SK-N-MC (cell line): ENCODE measurements around the gene DGKQ.

ENCODE experiments used
- DNase-seq: peaks from one replicate; pipeline ENCODE4 v3.0.0-alpha.2; 2011; ENCODE audit warnings: low read depth, low spot score
- H3K27ac ChIP-seq: fragments of 200-600 bp; sonication (generic); 2 replicates; pipeline ENCODE4 v1.5.1; 2016; ENCODE audit warnings: mixed run types
- H3K36me3 ChIP-seq: fragments of 200-600 bp; sonication (generic); 2 replicates; pipeline ENCODE4 v1.6.1; 2017; ENCODE audit warnings: antibody characterized with exemption, low read length, mixed read lengths; ENCODE audit not compliant: insufficient read depth
- H3K4me3 ChIP-seq: fragments of 200-600 bp; sonication (generic); 2 replicates; pipeline ENCODE4 v1.5.1; 2016
- H3K9ac ChIP-seq: fragments of 200-600 bp; sonication (generic); 2 replicates; pipeline ENCODE4 v1.8.0; 2017; ENCODE audit warnings: mixed run types, mixed read lengths; ENCODE audit not compliant: insufficient read length
- H3K9me3 ChIP-seq: fragments of 200-600 bp; sonication (generic); 2 replicates; pipeline ENCODE4 v1.6.1; 2017; ENCODE audit warnings: low read depth, mild to moderate bottlenecking, antibody characterized with exemption, low read length, moderate library complexity, mixed read lengths
- EZH2 ChIP-seq: fragments of 200-600 bp; sonication (generic); IDR thresholded peaks from one replicate; pipeline ENCODE4 v1.6.1; 2017; ENCODE audit warnings: antibody characterized with exemption
- FOXP2 ChIP-seq: optimal IDR thresholded peaks from 2 replicates; pipeline ENCODE3; 2011; ENCODE audit warnings: mild to moderate bottlenecking, moderate library complexity; ENCODE audit not compliant: insufficient read depth; ENCODE audit errors: extremely low read length, control extremely low read depth
- POLR2AphosphoS5 ChIP-seq: IDR thresholded peaks from 2 replicates; pipeline ENCODE4 v1.6.1; 2012; ENCODE audit warnings: mild to moderate bottlenecking, low read depth, low read length, borderline replicate concordance

DGKQ gene

DNA sequence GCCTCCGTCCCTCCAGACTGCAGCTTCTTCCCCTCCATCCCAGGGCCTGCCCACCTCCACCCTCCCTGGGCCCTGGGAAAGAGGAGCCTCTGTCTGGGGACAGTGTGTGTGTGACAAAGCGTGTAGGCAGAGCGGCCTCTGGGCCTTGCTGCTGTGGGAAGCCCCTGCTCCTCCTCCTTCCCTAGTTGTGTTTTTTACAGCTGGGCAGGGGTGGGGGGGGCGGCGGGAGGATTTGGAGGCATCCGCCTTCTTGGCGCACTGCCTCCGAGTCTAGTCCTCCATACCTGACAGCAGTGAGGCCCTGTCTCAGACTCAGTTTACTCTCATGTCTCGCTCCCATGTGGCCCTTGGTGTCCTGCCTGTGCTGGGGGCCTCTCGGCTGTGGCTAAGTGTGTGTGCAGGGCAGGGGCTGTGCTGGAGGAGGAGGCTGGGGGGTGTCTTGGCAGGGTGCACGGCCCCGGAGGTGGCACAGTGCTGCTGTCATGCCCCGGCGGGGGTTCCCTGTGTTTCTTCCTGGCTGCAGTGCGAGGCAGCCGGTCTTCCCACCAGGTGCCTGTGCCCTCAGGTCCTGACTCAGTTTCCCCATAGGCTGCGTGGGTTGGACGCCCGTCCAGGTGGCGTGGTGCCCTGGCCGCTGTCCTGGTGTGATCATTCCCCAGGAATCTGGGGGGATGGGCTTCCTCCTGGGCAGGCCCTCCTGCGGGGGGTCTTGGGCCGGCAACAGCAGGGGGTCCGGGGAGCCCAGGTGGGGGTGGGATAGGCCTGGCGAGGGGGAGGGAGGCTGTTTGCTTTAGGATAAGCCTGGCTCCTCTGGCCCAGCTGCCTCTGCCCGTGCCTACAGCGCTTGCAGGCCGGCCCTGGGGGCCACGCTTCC is 45.0 kb upstream of the DGKQ start:
- H3K27ac ChIP-seq = no peak overlapping the region
- no peak overlapping the region for H3K4me3 ChIP-seq
- DNase-seq = no peak
- H3K9me3 ChIP-seq = no peaks in the 10 kb centered on the region
- H3K9ac ChIP-seq = no peak overlapping the region
- H3K36me3 ChIP-seq = no peaks in the 10 kb centered on the region
- TF ChIP-seq FOXP2 (no peak), POLR2AphosphoS5 (no peak), EZH2 (no peak)

DNA sequence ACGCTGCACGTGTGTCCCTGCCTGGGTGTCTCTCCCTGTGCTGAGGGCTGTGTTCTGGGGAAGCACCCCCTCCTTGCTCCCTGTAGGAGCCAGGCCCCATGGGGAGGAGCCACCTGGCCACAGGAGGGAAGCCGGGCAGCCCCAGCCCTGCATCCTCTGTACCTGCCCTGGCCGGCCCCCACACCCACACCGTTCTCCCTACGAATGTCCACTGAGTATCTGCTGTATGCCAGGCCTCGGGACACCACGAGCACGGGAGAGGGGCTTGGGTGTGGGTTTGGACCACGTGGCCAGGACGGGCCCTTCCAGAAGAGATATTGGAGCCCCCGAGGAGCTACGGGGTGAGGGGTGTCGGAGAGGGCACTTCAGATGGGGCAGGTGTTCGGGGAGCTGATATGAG is 44.3 kb upstream of the DGKQ start:
- Histone ChIP-seq H3K9me3 (no peaks in the 10 kb centered on the region), H3K9ac (no peak overlapping the region), H3K4me3 (no peak overlapping the region), H3K36me3 (no peaks in the 10 kb centered on the region), H3K27ac (no peak overlapping the region)
- no peak for DNase-seq
- no peak for TF ChIP-seq FOXP2
- TF ChIP-seq EZH2 = no peak

DNA sequence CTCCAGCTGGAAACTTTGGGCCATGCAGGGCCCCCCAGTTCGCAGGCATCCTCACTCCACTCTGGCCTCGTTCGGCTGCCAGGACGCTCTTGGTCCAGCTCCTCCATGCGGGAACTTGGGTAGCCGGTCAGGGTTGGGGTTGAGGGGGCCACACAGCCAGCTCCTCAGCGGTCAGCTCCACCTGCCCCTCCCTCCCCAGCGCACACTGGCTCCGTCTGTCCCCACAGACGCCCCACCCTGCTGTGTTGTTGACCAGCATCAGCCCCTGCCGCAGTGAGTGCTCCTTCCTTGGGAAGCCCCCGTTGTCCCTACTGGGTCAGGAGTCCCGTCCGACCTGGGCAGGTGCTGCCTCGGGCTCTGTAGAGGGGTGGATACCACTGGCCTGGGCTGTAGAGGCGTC is 43.8 kb upstream of the DGKQ start:
- H3K4me3 ChIP-seq = no peak overlapping the region
- no peaks in the 10 kb centered on the region for H3K9me3 ChIP-seq
- H3K9ac ChIP-seq = no peak overlapping the region
- DNase-seq = no peak
- H3K27ac ChIP-seq = no peak overlapping the region
- no peaks in the 10 kb centered on the region for H3K36me3 ChIP-seq
- TF ChIP-seq FOXP2 (no peak), EZH2 (no peak), POLR2AphosphoS5 (no peak)

DNA sequence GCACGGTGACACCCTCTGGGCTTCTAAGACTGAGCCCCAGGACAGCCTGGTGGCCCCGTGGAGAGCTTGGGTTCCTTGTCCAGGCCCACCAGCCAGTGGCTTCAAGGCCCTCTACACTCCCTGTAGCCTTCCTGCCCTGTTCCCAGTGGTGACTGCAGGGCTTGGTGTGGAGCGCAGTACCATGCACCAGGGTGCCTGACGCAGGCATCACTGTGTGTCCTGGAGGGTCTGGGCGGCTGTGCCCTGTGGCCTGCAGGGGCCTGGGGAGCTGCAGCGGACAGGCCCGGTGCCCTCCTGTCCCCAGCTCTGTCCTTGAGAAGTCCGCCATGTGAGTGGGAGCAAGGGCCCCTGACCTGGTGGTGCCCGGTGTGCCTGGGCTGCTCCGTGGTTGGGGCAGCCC is 42.4 kb upstream of the DGKQ start:
- Histone ChIP-seq H3K36me3 (no peaks in the 10 kb centered on the region), H3K9ac (no peak overlapping the region), H3K4me3 (no peak overlapping the region), H3K9me3 (no peaks in the 10 kb centered on the region), H3K27ac (no peak overlapping the region)
- no peak for DNase-seq
- TF ChIP-seq EZH2 = no peak
- TF ChIP-seq FOXP2 = no peak
- no peak for TF ChIP-seq POLR2AphosphoS5

DNA sequence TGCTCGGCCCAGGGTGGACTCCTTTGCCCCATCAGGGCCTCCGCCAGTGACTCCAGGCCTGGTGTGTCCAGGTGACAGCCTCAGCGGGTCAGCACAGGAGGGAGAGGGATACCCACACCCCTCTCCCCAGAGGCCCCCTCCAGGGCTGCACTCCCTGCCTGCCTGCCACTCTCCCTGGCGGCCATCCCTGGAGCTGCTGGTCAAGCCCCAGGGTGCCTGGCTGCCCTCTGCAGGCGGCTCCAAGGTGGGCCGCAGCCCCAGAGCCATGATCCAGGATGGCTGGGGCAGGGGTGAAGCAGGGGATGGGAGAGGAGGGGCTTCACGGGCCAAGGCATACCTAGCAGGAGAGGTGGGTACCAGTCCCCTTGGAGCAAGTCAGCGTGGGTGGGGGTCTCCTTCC is 41.8 kb upstream of the DGKQ start:
- Histone ChIP-seq H3K9me3 (no peaks in the 10 kb centered on the region), H3K36me3 (no peaks in the 10 kb centered on the region), H3K27ac (no peak overlapping the region), H3K4me3 (no peak overlapping the region), H3K9ac (no peak overlapping the region)
- TF ChIP-seq POLR2AphosphoS5 = no peak
- no peak for TF ChIP-seq EZH2
- no peak for TF ChIP-seq FOXP2
- no peak for DNase-seq

DNA sequence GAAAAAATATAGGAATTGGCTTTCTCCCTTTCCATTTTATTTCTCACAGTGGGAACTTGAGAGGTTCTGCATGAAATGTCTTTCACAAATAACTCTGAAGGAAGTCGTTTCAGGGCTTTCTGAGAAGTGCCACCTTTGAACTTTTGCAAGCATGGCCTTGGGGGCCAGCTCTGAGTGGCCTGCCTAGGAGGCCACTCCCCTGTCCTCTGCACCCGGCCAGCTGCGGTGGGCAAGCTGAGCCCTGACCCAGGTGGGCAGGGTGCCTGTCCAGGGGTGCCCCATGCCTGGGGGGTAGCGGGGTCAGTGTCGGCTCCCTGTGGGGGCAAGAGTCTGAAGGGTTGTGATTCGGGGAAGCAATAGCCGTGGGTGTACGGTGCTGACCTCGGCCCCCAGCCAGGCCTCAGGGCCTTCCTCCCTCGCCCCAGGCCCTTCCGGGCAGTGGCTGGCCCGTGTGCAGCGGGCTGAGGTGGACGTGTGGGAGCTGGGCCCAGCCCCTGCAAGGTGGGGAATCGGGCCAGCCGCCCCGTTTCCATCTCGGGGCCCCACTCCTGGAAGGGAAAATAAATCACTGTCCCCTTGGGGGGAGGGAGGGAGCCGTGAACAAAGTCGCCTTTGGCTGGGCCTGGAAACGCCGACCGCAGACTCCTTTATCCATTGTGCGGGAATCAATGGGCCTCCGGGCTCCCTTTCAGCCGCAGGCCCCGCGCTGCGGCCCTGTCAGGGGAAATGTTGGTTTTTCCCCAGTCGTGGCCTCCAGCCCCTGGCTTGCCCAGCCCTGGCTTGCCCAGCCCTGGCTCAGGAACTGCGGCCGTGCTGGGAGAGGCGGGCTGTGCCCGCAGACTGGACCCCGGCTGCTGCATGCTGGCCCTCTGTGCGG is 41.2 kb upstream of the DGKQ start:
- Histone ChIP-seq H3K4me3 (no peak overlapping the region), H3K27ac (peak overlapping the region; percentile 17; the same call in 1 of the 2 replicates), H3K36me3 (no peaks in the 10 kb centered on the region), H3K9ac (no peak overlapping the region), H3K9me3 (no peaks in the 10 kb centered on the region)
- no peak for DNase-seq
- no peak for TF ChIP-seq FOXP2
- TF ChIP-seq POLR2AphosphoS5 = no peak
- no peak for TF ChIP-seq EZH2

DNA sequence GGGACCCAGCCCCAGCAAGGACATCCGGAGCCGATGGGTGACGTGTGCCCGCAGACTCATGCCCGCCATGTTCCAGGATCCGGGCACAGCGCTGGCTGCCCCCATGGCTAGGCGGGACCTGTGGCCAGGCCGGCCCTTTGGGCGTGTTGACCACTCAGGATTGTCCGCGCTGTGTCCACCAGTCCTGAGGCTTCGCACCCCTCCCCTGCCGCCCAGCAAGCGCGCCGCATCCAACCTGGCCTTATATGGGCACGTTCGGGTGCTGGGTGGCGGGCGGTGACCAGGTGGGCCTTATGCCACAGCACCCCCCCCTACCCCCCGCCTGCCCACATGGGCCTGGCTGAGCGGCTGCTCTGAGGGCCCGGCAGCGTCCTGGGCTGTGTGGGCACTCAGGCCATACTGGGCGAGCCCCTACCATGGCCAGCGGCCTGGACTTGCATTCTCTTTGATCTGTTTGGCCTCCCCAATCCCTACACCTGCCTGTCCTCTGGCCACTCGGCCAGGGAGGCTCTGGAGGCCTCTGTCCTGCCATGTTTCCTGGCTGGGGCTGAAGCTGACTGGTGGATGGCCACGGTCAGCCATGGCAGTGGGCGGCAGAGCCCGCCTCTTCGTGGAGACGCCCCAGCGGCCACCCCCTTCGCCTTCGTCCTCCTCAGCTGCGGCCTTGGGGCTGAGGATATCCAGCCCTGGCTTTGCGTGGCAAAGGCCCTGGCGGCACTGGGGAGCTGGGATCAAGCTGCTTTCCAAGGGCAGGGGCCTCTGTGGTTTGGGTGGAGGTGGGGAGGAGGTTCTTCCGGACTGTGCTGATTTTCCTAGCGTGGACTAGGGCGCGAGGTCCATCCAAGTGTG is 40.1 kb upstream of the DGKQ start:
- no peak overlapping the region for H3K9ac ChIP-seq
- peak overlapping the region; percentile 17; the same call in 1 of the 2 replicates for H3K27ac ChIP-seq
- H3K9me3 ChIP-seq = no peaks in the 10 kb centered on the region
- no peak overlapping the region for H3K4me3 ChIP-seq
- TF ChIP-seq EZH2 (no peak), FOXP2 (no peak), POLR2AphosphoS5 (no peak)
- DNase-seq = no peak
- H3K36me3 ChIP-seq = no peaks in the 10 kb centered on the region
